Fibroblast of villous mesenchyme (primary cell): ENCODE measurements around the gene E4F1. TPM values are rescaled to one million over a fixed set of nuclear protein-coding genes. Genes with fewer than 3 reads are reported as not detected.

Experiments used
- DNase-seq: peaks from one replicate; pipeline ENCODE4 v3.0.0-alpha.2; 2010; ENCODE audit warnings: low read depth
- H3K4me3 ChIP-seq: 2 replicates; pipeline ENCODE4 v1.5.1; 2011; ENCODE audit warnings: low read depth, mild to moderate bottlenecking, low read length
- CTCF ChIP-seq: IDR thresholded peaks from 2 replicates; pipeline ENCODE4 v1.5.1; 2012; ENCODE audit warnings: low read depth, mild to moderate bottlenecking, low read length; ENCODE audit not compliant: insufficient read depth
- total RNA-seq: library from RNA; depleted of rRNA; stranded (reverse); fragments of >200 nt; gene quantifications from 2 replicates; pipeline ENCODE4 v1.2.3, GENCODE V29; 2012

Gene E4F1
- total RNA-seq, 1 donor: 25.9 TPM

GRCh38 chr16:2270588-2271470, 47.4 kb downstream of the E4F1 start:
- H3K4me3 ChIP-seq: no peak overlapping the region
- TF ChIP-seq CTCF: no peak
- no peak for DNase-seq

GRCh38 chr16:2271848-2272461, 48.6 kb downstream of the E4F1 start:
- no peak overlapping the region for H3K4me3 ChIP-seq
- TF ChIP-seq CTCF: no peak
- no peak for DNase-seq

GRCh38 chr16:2273484-2273883, 50.1 kb downstream of the E4F1 start:
- no peak for DNase-seq
- no peak overlapping the region for H3K4me3 ChIP-seq
- no peak for TF ChIP-seq CTCF

- DNase-seq: no peak
- H3K4me3 ChIP-seq: no peak overlapping the region
- TF ChIP-seq CTCF: no peak
Observed at GRCh38 chr16:2273931-2274330, 50.5 kb downstream of the E4F1 start.

GRCh38 chr16:2275476-2276367, 52.3 kb downstream of the E4F1 start:
- DNase-seq: no peak
- TF ChIP-seq CTCF: no peak

DNA sequence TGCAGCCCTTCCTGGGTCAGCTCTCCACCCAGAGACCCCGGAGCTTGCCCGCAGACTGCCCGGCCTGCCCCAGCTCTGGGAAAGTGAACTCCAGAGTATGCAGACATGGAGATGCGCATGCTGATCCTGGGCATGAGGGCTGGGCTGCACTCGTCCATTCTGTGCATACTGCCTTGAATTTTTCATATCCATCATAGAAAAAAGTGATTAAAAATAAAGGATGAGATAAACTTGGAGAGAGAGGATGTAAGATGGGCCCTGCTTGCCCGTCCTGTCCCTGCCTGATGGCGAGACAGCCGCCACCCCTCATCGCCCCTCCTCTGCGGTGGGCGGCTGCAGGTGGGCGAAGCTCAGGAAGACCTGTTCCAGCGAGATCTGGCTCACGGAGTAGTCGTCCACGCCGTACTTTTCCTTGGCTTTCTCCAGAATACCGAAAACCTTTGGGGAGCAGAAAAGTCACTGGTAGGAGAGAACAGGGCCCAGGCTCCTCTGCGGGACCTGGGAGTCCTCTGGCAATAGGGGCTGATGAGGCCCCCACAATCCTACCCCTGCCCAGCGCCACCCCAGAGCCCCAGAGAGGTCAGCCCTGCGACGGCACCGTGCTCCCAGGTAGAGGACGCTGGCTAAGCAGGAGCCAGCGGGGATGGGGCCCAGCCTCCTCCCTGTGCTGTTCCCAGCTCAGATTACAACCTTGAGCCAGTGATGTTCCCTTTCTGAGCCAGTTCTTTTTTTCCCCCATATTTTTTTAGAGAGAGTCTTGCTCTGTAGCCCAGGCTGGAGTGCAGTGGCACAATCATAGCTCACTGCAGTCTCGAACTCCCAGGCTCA, 53.2 kb downstream of the E4F1 start:
- no peak for DNase-seq
- TF ChIP-seq CTCF: no peak
- no peak overlapping the region for H3K4me3 ChIP-seq

More at GRCh38 chr16:2275476-2276367, 52.3 kb downstream of the E4F1 start:
- no peak overlapping the region for H3K4me3 ChIP-seq
